K562 (cell line): ENCODE data around the gene KLHL22. TPM values are rescaled to one million over a fixed set of nuclear protein-coding genes. Genes with fewer than 3 reads are reported as not detected.

Experiments
- CBX3 ChIP-seq, 2 experiments: IDR thresholded peaks; 1 replicate in 1 of 2; 2 replicates in 1 of 2; pipeline ENCODE4 v1.6.1; 2012; ENCODE audit warnings: inconsistent platforms in 2 of 2, low read length in 2 of 2, borderline replicate concordance in 1 of 2, control low read depth in 1 of 2
- FOXA3 ChIP-seq, 2 experiments: fragments of 450-650 bp in 1 of 2; sonication (generic) in 1 of 2; formaldehyde crosslinking; IDR thresholded peaks in 1 of 2; conservative IDR thresholded peaks in 1 of 2; 2 replicates each; pipeline versions ENCODE4 v1.4.0 to v1.8.0; 2020 to 2022; ENCODE audit warnings: mild to moderate bottlenecking in 2 of 2, missing genetic modification reagents in 1 of 2
- FOXP1 ChIP-seq: sonication (generic); formaldehyde crosslinking; IDR thresholded peaks from 2 replicates; pipeline ENCODE4 v1.8.0; 2022; ENCODE audit warnings: mild to moderate bottlenecking, missing genetic modification reagents
- KLF10 ChIP-seq: fragments of 250-450 bp; sonication (Bioruptor Pico); IDR thresholded peaks from 2 replicates; pipeline ENCODE4 v1.6.1; 2021; ENCODE audit warnings: matching md5 sums
- ZNF518B ChIP-seq: fragments of 250-450 bp; sonication (Bioruptor Pico); IDR thresholded peaks from 2 replicates; pipeline ENCODE4 v1.5.0; 2021; ENCODE audit warnings: mild to moderate bottlenecking, moderate library complexity
- ZNF592 ChIP-seq: fragments of 450-650 bp; IDR thresholded peaks from 2 replicates; pipeline ENCODE4 v1.6.1; 2017; ENCODE audit warnings: antibody characterized with exemption, mild to moderate bottlenecking
- polyA plus RNA-seq, 8 experiments: library from polyadenylated mRNA; depleted of rRNA in 4 of 8; stranded (reverse) in 5 of 8; unstranded in 3 of 8; fragments of >200 nt; fragmentation: Nextera tagmentation in 2 of 8; fragmentation: Illumina TruSeq in 1 of 8; extraction: Ambion mirVana in 2 of 8; extraction: Trizol in 1 of 8; gene quantifications; 2 replicates each; pipeline versions ENCODE4 v1.2.1 to v1.2.3, GENCODE V29; 2011 to 2014; ENCODE audit warnings: inconsistent platforms in 1 of 8, missing spikeins in 1 of 8
- total RNA-seq, 7 experiments: library from RNA; depleted of rRNA in 6 of 7; stranded (reverse); fragments of >200 nt in 6 of 7; fragmentation: Illumina TruSeq in 2 of 7; extraction: Trizol in 2 of 7; gene quantifications; 2 replicates each; pipeline versions ENCODE4 v1.2.1 to v1.2.3, GENCODE V29; 2011 to 2021; ENCODE audit warnings: low replicate concordance in 1 of 7
- TF ChIP-seq, protein P1 (sequence below): fragments of 450-650 bp; formaldehyde crosslinking; IDR thresholded peaks from 2 replicates; pipeline ENCODE4 v1.4.0; 2022; ENCODE audit warnings: mild to moderate bottlenecking, moderate library complexity
- TF ChIP-seq, protein P2 (sequence below): fragments of 450-650 bp; formaldehyde crosslinking; IDR thresholded peaks from 2 replicates; pipeline ENCODE4 v1.4.0; 2022; ENCODE audit warnings: missing genetic modification characterization
- TF ChIP-seq, protein P3 (sequence below): fragments of 450-650 bp; formaldehyde crosslinking; IDR thresholded peaks from 2 replicates; pipeline ENCODE4 v1.4.0; 2020; ENCODE audit warnings: mild to moderate bottlenecking, moderate library complexity
- TF ChIP-seq, protein P4 (sequence below): fragments of 450-650 bp; formaldehyde crosslinking; IDR thresholded peaks from 2 replicates; pipeline ENCODE4 v1.4.0; 2020; ENCODE audit warnings: mild to moderate bottlenecking, mixed read lengths

KLHL22 gene
- total and polyA plus RNA-seq, 9 of the 15 experiments (the other 6 are each of a cell fraction or from before 2014, with no cell fraction given), result 1.3 to 25.6 (median 15.2) TPM

GRCh38 chr22:20428496-20429253, 66.9 kb downstream of the KLHL22 start (continued):
- TF ChIP-seq ZNF592, result no peak
- TF ChIP-seq, protein P1, sequence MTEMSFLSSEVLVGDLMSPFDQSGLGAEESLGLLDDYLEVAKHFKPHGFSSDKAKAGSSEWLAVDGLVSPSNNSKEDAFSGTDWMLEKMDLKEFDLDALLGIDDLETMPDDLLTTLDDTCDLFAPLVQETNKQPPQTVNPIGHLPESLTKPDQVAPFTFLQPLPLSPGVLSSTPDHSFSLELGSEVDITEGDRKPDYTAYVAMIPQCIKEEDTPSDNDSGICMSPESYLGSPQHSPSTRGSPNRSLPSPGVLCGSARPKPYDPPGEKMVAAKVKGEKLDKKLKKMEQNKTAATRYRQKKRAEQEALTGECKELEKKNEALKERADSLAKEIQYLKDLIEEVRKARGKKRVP, result 0 out of 2 replicates have a peak, but pooled peaks have one; percentile 34
- 0 out of 2 replicates have a peak, but pooled peaks have one; percentile 72 for TF ChIP-seq FOXP1 (CRISPR knock-in tag)
- TF ChIP-seq, protein P2, sequence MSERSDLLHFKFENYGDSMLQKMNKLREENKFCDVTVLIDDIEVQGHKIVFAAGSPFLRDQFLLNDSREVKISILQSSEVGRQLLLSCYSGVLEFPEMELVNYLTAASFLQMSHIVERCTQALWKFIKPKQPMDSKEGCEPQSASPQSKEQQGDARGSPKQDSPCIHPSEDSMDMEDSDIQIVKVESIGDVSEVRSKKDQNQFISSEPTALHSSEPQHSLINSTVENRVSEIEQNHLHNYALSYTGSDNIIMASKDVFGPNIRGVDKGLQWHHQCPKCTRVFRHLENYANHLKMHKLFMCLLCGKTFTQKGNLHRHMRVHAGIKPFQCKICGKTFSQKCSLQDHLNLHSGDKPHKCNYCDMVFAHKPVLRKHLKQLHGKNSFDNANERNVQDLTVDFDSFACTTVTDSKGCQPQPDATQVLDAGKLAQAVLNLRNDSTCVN (CRISPR knock-in tag), result peak; percentile 97
- TF ChIP-seq CBX3 (IDR thresholded peaks at IDR 0.05; ENCODE audit: borderline replicate concordance in 1 of 2, low read length in 2 of 2), result no peak
- no peak for TF ChIP-seq ZNF518B (CRISPR knock-in tag)
- TF ChIP-seq, protein P3, sequence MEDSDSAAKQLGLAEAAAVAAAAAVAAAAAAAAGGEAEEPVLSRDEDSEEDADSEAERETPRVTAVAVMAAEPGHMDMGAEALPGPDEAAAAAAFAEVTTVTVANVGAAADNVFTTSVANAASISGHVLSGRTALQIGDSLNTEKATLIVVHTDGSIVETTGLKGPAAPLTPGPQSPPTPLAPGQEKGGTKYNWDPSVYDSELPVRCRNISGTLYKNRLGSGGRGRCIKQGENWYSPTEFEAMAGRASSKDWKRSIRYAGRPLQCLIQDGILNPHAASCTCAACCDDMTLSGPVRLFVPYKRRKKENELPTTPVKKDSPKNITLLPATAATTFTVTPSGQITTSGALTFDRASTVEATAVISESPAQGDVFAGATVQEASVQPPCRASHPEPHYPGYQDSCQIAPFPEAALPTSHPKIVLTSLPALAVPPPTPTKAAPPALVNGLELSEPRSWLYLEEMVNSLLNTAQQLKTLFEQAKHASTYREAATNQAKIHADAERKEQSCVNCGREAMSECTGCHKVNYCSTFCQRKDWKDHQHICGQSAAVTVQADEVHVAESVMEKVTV (CRISPR knock-in tag), result no peak
- TF ChIP-seq, protein P4, sequence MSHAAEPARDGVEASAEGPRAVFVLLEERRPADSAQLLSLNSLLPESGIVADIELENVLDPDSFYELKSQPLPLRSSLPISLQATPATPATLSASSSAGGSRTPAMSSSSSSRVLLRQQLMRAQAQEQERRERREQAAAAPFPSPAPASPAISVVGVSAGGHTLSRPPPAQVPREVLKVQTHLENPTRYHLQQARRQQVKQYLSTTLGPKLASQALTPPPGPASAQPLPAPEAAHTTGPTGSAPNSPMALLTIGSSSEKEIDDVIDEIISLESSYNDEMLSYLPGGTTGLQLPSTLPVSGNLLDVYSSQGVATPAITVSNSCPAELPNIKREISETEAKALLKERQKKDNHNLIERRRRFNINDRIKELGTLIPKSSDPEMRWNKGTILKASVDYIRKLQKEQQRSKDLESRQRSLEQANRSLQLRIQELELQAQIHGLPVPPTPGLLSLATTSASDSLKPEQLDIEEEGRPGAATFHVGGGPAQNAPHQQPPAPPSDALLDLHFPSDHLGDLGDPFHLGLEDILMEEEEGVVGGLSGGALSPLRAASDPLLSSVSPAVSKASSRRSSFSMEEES (CRISPR knock-in tag), result no peak
- TF ChIP-seq KLF10, result no peak
- TF ChIP-seq FOXA3 (CRISPR knock-in tag; conservative IDR thresholded peaks at IDR 0.05 in 1 of 2, IDR thresholded peaks at IDR 0.05 in 1 of 2), result 0 out of 4 replicates have a peak, but pooled peaks of 1 of the 2 experiments have one; percentile 48
